IPS-18a (cell line): ENCODE measurements around the gene LTA4H.
A peak's percentile ranks its signal among the peaks of the same experiment; 100 is the strongest.

Experiments used
- H3K27ac ChIP-seq: one replicate; pipeline ENCODE4 v1.5.1; 2013; ENCODE audit warnings: low read length
- H3K27me3 ChIP-seq: one replicate; pipeline ENCODE4 v1.6.1; 2013; ENCODE audit warnings: mild to moderate bottlenecking, low read length; ENCODE audit not compliant: control insufficient read depth, insufficient read depth
- H3K36me3 ChIP-seq: one replicate; pipeline ENCODE4 v1.6.1; 2013; ENCODE audit warnings: low read depth, low read length; ENCODE audit not compliant: control insufficient read depth
- H3K4me1 ChIP-seq: one replicate; pipeline ENCODE4 v1.6.1; 2013; ENCODE audit warnings: low read depth, low read length; ENCODE audit not compliant: control insufficient read depth
- H3K4me3 ChIP-seq: one replicate; pipeline ENCODE4 v1.5.1; 2013; ENCODE audit warnings: low read length
- H3K9ac ChIP-seq: one replicate; pipeline ENCODE4 v1.6.1; 2013; ENCODE audit warnings: mild to moderate bottlenecking, low read length, moderate library complexity
- H3K9me3 ChIP-seq: one replicate; pipeline ENCODE4 v1.6.1; 2013; ENCODE audit warnings: low read depth, low read length; ENCODE audit not compliant: control insufficient read depth

LTA4H gene

DNA sequence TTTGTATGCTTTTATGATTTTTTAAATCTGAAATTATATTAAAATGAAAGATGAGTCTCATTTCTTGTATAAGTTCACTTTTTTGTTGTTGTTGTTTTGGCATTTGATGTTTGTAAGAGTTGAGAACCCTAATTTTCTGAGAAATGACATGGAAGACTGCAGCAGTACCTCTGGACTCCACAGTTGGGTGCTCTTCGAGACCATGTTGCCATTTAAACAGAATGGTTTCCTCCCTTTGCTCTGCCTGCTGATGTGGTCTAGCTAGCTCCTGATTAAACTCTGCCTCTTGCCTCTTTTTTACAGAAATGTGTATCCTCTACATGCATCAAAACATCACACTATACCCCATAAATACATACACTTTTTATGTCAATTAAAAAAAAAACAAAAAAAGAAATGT, 5.8 kb upstream of the LTA4H start:
- H3K4me3 ChIP-seq, result no peak overlapping the region
- H3K4me1 ChIP-seq, result no peaks in the 10 kb centered on the region
- H3K36me3 ChIP-seq, result no peaks in the 10 kb centered on the region
- no peaks in the 10 kb centered on the region for H3K9me3 ChIP-seq
- no peaks in the 10 kb centered on the region for H3K27me3 ChIP-seq
- no peak overlapping the region for H3K9ac ChIP-seq
- H3K27ac ChIP-seq, result no peak overlapping the region

DNA sequence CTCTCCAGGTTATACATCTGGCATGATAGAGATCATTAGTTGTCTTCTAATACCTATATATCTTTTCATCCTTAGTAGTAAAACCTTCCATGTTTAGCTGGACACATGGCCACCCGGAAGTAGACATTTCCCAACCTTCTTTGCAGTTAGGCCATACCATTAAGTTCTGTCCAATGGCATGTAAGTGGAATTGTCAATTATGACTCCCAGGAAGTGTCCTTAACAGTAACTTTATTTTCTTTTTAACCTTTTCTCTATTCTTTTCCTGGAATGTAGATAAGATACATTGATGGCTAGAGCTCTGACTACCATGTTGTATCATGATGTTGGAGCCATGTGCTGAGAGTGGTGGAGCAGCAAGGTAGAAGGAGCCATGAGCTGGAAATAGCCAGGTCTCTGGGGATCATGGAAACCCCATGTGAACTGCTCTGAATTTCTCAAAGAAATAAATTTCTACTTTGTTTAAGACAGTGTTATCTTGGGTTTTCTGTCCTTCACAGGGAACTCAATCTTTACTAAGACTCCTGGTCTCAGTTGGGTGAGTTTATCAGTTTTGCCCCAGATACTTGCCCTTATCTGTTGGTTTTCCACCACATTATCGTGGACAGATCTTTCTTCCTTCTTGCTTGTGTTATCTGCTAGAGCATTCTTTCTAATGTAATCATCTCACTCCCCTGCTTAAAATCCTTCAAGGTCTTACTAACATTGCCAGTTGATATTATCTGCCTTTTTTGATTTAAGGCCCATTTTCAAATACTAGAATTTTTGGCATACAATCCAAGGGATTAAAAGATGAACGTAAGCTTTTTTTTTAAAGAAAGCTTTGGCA, 5.1 kb upstream of the LTA4H start:
- Histone ChIP-seq H3K27me3 (no peaks in the 10 kb centered on the region), H3K27ac (no peak overlapping the region), H3K4me1 (no peaks in the 10 kb centered on the region), H3K9me3 (no peaks in the 10 kb centered on the region), H3K36me3 (no peaks in the 10 kb centered on the region), H3K9ac (no peak overlapping the region), H3K4me3 (no peak overlapping the region)

DNA sequence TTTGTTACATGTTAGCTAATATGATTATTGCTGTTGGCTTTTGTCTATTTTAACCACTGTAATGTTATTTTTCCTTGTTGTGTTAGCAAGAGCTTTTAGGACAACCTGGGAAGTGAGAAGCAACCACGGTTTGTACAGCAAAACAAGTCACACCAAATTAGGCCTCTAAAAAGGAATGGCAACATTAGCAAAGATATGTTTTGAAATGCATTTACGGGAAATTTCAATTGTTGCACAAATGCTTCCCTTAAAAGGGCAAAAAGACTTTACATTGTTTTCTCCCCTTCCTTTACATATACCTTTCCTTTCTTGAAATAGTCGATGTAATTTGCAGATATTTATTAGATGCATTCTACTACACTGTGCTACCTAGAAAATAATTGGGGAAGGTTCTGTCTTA, 4.1 kb upstream of the LTA4H start:
- Histone ChIP-seq H3K27me3 (no peaks in the 10 kb centered on the region), H3K9ac (no peak overlapping the region)

DNA sequence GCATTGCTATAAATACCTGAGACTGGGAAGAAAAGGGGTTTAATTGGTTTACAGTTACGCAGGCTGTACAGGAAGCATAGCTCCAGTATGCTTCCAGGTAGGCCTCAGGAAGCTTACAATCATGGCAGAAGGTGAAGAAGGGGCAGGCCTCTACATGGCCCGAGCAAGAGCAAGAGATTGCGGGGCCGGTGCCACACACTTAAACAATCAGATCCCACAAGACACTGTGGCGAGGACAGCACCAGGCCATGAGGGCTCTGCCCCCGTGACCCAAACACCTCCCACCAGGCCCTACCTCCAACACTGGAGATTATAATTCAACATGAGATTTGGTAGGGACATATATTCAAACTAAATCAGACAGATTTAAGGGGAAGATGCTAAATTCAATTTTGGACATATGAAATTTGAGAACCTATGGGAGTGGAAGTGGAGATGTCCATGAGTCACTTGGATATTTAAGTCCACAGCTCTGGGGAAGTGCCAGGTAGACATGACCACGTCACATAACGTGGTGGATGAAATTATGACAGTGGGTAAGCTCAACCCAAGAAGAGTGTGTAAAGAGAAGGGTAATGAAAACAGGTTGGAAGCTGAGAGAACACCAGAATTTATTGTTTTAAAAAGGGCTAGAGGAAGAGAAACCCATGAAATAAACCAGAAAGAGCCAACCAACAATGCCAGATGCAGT, 1.5 kb upstream of the LTA4H start:
- Histone ChIP-seq H3K4me1 (peaks cover 9% of the 10 kb centered on the region), H3K9ac (no peak overlapping the region), H3K27ac (no peak overlapping the region), H3K27me3 (no peaks in the 10 kb centered on the region), H3K4me3 (no peak overlapping the region), H3K9me3 (no peaks in the 10 kb centered on the region), H3K36me3 (no peaks in the 10 kb centered on the region)

More for the DNA sequence above, 4.1 kb upstream of the LTA4H start:
- no peak overlapping the region for H3K4me3 ChIP-seq
- no peaks in the 10 kb centered on the region for H3K4me1 ChIP-seq
- no peaks in the 10 kb centered on the region for H3K9me3 ChIP-seq
- no peaks in the 10 kb centered on the region for H3K36me3 ChIP-seq
- no peak overlapping the region for H3K27ac ChIP-seq

DNA sequence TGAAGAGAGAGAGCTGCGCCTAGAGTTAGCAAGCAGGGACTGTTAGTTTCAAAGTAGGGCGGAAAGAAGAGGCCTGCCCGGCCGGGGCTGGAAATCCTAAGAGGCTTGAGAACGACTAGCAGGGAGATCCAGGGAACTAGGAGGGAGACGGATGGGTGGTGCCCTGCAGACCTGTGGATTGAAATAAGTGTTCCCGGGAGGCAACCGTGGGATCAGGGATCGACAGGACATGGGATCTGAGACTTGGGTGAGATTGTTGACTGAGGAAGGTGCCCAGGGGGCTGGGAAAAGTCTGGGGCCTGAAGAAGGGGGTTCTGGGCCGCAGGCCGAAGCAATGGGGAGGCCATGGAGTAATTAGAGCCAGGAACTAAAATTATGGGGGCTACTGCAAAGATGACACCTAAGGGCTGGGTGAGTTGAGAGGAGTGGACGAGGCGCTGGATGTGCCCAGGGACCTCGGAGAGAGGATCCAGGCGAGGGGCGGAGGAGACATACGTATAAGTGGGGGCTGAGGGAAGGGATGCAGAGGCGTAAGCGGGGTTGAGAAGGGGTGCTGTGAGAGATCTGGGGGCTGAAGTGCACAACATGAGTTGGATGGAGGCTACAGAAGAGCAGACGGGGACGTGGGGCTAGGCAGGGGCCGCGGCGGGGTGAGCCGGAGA, 635 bp downstream of the LTA4H start:
- Histone ChIP-seq H3K9ac (peak overlapping the region; percentile 72), H3K27me3 (no peaks in the 10 kb centered on the region), H3K4me3 (peak overlapping the region; percentile 97), H3K36me3 (no peaks in the 10 kb centered on the region), H3K4me1 (peaks cover 9% of the 10 kb centered on the region), H3K27ac (no peak overlapping the region), H3K9me3 (no peaks in the 10 kb centered on the region)

DNA sequence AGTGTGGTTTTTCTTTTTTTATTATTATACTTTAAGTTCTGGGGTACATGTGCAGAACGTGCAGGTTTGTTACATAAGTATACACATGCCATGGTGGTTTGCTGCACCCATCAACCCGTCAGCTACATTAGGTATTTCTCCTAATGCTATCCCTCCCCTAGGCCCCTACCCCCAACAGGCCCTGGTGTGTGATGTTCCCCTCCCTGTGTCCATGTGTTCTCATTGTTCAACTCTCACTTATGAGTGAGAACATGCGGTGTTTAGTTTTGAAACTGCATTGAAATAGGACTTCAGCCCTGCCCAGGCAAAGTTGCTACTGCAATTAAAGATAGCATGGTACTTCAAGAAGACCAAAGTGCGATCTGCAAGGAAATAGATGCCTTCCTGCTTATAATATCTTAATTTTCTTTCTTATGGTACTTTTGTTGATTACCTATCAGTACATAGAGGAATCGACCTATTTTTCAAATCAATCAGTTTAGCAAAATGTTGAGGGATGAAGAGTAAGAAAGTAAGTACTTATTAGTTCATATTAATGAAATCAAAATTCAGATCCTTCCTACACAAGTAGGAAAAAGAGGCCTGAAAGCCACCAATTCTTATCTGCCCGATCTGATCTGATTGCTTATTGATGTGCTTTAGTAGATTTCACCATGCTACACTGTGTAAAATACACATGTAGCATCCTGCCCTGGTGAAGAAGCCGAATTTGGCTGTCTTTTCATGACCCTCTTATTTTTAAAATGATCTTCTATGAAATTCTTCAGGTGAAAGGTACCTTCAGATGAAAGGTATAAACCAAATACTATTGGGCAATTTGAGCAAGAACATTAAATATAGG, 1.6 kb downstream of the LTA4H start:
- Histone ChIP-seq H3K27me3 (no peaks in the 10 kb centered on the region), H3K9me3 (no peaks in the 10 kb centered on the region), H3K9ac (peak overlapping the region; percentile 72), H3K36me3 (no peaks in the 10 kb centered on the region), H3K4me3 (peak overlapping the region; percentile 97), H3K4me1 (peaks cover 9% of the 10 kb centered on the region), H3K27ac (no peak overlapping the region)

DNA sequence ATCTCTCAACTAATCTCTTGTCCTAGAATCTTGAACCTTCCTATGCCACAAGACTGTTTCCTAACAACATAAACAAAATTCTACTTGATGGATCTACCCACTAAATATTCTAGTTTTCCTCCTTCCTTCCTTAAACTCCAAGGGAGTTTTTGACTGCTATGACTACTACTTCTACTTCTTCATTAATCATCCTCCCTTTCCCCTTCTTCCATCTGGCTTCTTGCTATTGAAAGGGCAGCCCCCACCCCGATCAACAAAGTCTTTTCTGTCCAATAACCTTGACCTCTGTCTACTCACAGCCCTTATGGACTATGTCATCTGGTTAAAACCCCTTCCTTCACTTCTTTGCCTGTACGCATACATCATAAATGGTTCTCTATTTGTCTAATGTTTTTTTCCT, 5.6 kb downstream of the LTA4H start:
- no peak overlapping the region for H3K9ac ChIP-seq
- H3K9me3 ChIP-seq, result no peaks in the 10 kb centered on the region
- no peak overlapping the region for H3K27ac ChIP-seq
- H3K27me3 ChIP-seq, result no peaks in the 10 kb centered on the region
- H3K4me3 ChIP-seq, result no peak overlapping the region
- H3K4me1 ChIP-seq, result peaks cover 9% of the 10 kb centered on the region
- peaks cover 32% of the 10 kb centered on the region for H3K36me3 ChIP-seq

DNA sequence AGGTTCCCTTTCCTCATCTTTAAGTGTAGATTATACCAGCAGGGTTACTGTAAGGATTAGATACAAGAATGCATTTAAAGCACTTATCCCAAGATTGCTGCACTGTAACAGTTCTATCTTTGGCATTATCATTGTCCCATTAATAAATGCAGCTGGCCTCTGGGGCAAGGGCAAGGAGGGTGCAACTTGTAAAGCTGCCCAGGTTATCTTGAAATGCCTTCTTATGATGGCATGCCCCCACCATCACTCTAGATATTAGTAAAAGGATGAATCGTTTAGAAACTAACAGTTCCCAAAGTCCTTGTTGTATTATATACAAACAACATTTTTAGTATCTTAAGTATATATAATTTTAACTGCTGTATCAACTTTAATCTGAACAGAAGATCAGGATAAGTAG, 6.8 kb downstream of the LTA4H start:
- H3K9me3 ChIP-seq, result no peaks in the 10 kb centered on the region
- no peaks in the 10 kb centered on the region for H3K27me3 ChIP-seq
- no peaks in the 10 kb centered on the region for H3K4me1 ChIP-seq
- no peak overlapping the region for H3K9ac ChIP-seq
- H3K27ac ChIP-seq, result no peak overlapping the region
- no peak overlapping the region for H3K4me3 ChIP-seq
- peaks cover 35% of the 10 kb centered on the region for H3K36me3 ChIP-seq

DNA sequence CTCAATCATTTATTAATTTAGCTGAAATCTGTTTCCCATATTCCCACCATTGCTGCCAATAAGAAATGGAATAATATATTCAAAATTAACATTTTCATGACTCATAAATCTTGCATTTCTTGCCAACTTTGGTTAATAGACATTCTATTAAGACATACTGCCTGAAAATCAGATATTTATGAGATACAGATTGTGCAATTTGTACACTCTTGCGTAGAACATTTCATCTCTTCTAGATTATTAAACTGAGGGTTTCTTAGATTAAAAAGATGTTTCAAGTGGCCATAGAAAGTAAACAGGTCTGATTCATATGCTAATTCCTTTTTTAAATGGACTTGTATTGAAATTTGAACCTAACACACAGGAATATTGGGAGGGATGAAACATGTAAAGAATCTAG, 9.1 kb downstream of the LTA4H start:
- Histone ChIP-seq H3K27me3 (no peaks in the 10 kb centered on the region), H3K36me3 (peaks cover 55% of the 10 kb centered on the region), H3K9ac (no peak overlapping the region), H3K27ac (no peak overlapping the region), H3K9me3 (no peaks in the 10 kb centered on the region), H3K4me1 (no peaks in the 10 kb centered on the region), H3K4me3 (no peak overlapping the region)

DNA sequence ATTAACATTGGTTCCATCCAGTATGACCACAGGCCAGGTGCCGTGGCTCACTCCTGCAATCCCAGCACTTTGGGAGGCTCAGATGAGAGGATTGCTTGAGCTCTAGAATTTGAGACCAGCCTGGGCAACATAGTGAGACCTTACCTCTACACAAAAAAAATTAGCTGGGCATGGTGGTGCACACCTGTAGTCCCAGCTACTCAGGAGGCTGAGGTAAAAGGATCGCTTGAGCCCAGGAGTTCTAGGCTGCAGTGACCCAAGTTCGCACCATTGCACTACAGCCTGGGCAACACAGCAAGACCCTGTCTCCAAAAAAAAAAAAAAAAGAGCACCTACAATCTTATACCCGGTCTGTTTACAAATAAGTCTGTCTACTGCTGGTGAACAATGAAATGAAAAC, 9.9 kb downstream of the LTA4H start:
- no peaks in the 10 kb centered on the region for H3K4me1 ChIP-seq
- H3K4me3 ChIP-seq, result no peak overlapping the region
- H3K27ac ChIP-seq, result no peak overlapping the region
- H3K27me3 ChIP-seq, result no peaks in the 10 kb centered on the region
- no peaks in the 10 kb centered on the region for H3K9me3 ChIP-seq
- H3K36me3 ChIP-seq, result peaks cover 63% of the 10 kb centered on the region
- H3K9ac ChIP-seq, result no peak overlapping the region
